Panc1 (cell line): ENCODE results near the gene PPP1R3F. TPM values are rescaled to one million over a fixed set of nuclear protein-coding genes. Genes with fewer than 3 reads are reported as not detected.
"Not testable (repeated sequence)": the region's sequence is repeated elsewhere in the genome, so short reads cannot be mapped to it uniquely, and the experiment has no call there.

ENCODE experiments used
- ATAC-seq: fragments of 200-7000 bp; cut with Tn5 transposase; 2 replicates; pipeline ENCODE4 v1.9.1; 2020; ENCODE audit warnings: mild to moderate bottlenecking, moderate library complexity
- BruUV-seq: library from RNA; stranded (reverse); fragments of 400-500 nt; replicated peaks from 2 replicates; lab custom pipeline; 2021; lab: Mats Ljungman, UMichigan
- CTCF ChIA-PET: fragments of 300-600 bp; sonication (Branson Sonifier 250); formaldehyde crosslinking; loops from one replicate; lab custom pipeline; 2022; ENCODE audit warnings: antibody characterized with exemption; lab: Charles Lee
- POLR2A ChIA-PET: fragments of 300-600 bp; sonication (Branson Sonifier 250); formaldehyde crosslinking; loops from one replicate; lab custom pipeline; 2022; ENCODE audit warnings: antibody characterized with exemption; lab: Charles Lee
- DNase-seq: peaks from one replicate; pipeline ENCODE4 v3.0.0-alpha.2; 2010; ENCODE audit warnings: low read depth, low spot score
- H3K27ac ChIP-seq: 2 replicates; pipeline ENCODE4 v1.5.1; 2011; ENCODE audit warnings: mild to moderate bottlenecking, low read length, inconsistent platforms
- H3K27me3 ChIP-seq: fragments of 200-500 bp; sonication (Bioruptor generic); 2 replicates; pipeline ENCODE4 v1.6.0; 2014; ENCODE audit warnings: low read length, inconsistent platforms; ENCODE audit not compliant: control insufficient read depth, insufficient read depth
- H3K36me3 ChIP-seq: fragments of 200-500 bp; sonication (Bioruptor generic); 2 replicates; pipeline ENCODE4 v1.5.1; 2014; ENCODE audit warnings: inconsistent platforms, mild to moderate bottlenecking, low read length, moderate library complexity; ENCODE audit not compliant: control insufficient read depth, insufficient read depth
- H3K4me1 ChIP-seq: 2 replicates; pipeline ENCODE4 v1.5.1; 2011; ENCODE audit warnings: inconsistent platforms, mild to moderate bottlenecking, low read length, moderate library complexity; ENCODE audit not compliant: control insufficient read depth, insufficient read depth
- H3K4me3 ChIP-seq, 2 experiments: 2 replicates each; pipeline ENCODE4 v1.5.1; 2011 to 2012; ENCODE audit warnings: low read depth in 2 of 2, low read length in 2 of 2, mild to moderate bottlenecking in 2 of 2, inconsistent platforms in 1 of 2, moderate library complexity in 1 of 2
- H3K9me3 ChIP-seq: fragments of 200-500 bp; sonication (Bioruptor generic); 2 replicates; pipeline ENCODE4 v1.5.1; 2014; ENCODE audit warnings: low read depth, mild to moderate bottlenecking, inconsistent platforms, low read length, moderate library complexity; ENCODE audit not compliant: control insufficient read depth, insufficient read depth
- POLR2AphosphoS5 ChIP-seq: IDR thresholded peaks from 2 replicates; pipeline ENCODE4 v1.6.1; 2012; ENCODE audit warnings: mild to moderate bottlenecking, low read depth, low read length, moderate library complexity
- SIN3A ChIP-seq: IDR thresholded peaks from 2 replicates; pipeline ENCODE4 v1.6.1; 2012; ENCODE audit warnings: low read depth, mild to moderate bottlenecking, low read length, moderate library complexity, borderline replicate concordance; ENCODE audit not compliant: insufficient read depth
- TCF7L2 ChIP-seq: IDR thresholded peaks from 2 replicates; pipeline ENCODE4 v1.6.1; 2011; ENCODE audit warnings: mild to moderate bottlenecking, low read depth, low read length, inconsistent platforms
- in situ Hi-C: cut with HindIII; loops from 2 replicates; pipeline ENCODE4 v1.10.0; 2016; ENCODE audit warnings: low sequenced_read_pairs, low pct_unique_long_range_greater_than_20kb
- intact Hi-C: fragments of 100-400 bp; cut with micrococcal nuclease; formaldehyde crosslinking; loops from one replicate; pipeline ENCODE4 v1.10.0; 2022; ENCODE audit not compliant: unreplicated experiment
- total RNA-seq: library from RNA; stranded (reverse); gene quantifications from one replicate; pipeline ENCODE4 v1.2.1, GENCODE V29; 2021; ENCODE audit not compliant: unreplicated experiment
- TF ChIP-seq, protein P1 (sequence below), 2 experiments: IDR thresholded peaks; 2 replicates each; pipeline ENCODE4 v1.6.1; 2011 to 2012; ENCODE audit warnings: low read depth in 2 of 2, control low read depth in 1 of 2, low read length in 1 of 2, mild to moderate bottlenecking in 1 of 2, moderate library complexity in 1 of 2; ENCODE audit not compliant: insufficient read depth in 1 of 2
- TF ChIP-seq, protein P2 (sequence below): fragments of 450-650 bp; IDR thresholded peaks from 2 replicates; pipeline ENCODE4 v1.5.1; 2017; ENCODE audit warnings: mild to moderate bottlenecking

The PPP1R3F gene
- total RNA-seq, 1 experiment from 2014 or later, result 8.3 TPM

DNA sequence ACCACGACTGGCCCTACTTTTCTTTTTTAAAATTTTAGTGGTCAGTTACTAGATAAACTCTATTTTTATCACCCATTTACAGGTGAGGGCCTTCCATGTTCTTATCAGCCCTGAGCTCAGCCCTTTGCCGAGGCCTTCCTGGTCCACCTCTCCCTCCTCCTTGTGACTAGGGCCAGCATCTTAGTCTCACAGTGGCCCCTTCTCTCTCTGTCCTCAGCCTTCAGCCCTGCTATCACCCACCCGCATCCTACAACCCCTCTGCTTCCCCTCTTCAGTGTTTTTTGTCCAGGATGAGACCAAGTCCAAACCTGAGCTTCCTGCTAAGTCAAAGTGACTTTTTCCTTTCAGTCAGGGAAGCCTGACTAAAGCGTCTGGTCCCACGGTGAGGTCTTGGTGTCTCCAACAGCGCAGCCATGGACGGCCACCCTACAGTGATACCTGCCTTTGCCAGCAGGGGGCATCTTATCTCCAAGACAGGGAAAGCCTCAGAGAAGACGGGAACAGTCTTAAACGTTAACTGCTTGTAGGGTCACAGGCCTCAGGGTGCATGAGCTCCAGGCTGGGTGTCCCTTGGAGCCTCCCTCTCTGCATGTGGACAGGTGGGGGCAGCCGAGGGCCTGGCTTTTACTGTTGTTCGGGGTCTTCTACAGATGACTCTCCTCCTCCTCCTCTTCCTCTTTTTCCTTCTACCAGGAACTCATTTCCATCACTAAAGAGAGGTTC, 22.2 kb downstream of the PPP1R3F start:
- Histone ChIP-seq H3K27ac (no peak overlapping the region), H3K27me3 (no peaks in the 10 kb centered on the region), H3K4me3 (no peak overlapping the region), H3K9me3 (no peaks in the 10 kb centered on the region), H3K36me3 (no peaks in the 10 kb centered on the region), H3K4me1 (no peaks in the 10 kb centered on the region)
- ChIA-PET CTCF (interaction anchor here (1.1 kb wide), 1 partner anchor 23 kb away, joined by 3 read pairs; no protein-coding TSS in a partner anchor), POLR2A (no interaction called here)
- TF ChIP-seq, protein P1, sequence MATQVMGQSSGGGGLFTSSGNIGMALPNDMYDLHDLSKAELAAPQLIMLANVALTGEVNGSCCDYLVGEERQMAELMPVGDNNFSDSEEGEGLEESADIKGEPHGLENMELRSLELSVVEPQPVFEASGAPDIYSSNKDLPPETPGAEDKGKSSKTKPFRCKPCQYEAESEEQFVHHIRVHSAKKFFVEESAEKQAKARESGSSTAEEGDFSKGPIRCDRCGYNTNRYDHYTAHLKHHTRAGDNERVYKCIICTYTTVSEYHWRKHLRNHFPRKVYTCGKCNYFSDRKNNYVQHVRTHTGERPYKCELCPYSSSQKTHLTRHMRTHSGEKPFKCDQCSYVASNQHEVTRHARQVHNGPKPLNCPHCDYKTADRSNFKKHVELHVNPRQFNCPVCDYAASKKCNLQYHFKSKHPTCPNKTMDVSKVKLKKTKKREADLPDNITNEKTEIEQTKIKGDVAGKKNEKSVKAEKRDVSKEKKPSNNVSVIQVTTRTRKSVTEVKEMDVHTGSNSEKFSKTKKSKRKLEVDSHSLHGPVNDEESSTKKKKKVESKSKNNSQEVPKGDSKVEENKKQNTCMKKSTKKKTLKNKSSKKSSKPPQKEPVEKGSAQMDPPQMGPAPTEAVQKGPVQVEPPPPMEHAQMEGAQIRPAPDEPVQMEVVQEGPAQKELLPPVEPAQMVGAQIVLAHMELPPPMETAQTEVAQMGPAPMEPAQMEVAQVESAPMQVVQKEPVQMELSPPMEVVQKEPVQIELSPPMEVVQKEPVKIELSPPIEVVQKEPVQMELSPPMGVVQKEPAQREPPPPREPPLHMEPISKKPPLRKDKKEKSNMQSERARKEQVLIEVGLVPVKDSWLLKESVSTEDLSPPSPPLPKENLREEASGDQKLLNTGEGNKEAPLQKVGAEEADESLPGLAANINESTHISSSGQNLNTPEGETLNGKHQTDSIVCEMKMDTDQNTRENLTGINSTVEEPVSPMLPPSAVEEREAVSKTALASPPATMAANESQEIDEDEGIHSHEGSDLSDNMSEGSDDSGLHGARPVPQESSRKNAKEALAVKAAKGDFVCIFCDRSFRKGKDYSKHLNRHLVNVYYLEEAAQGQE (IDR thresholded peaks at IDR 0.05; ENCODE audit: insufficient read depth in 1 of 2, low read depth in 2 of 2, low read length in 1 of 2), result no peak
- TF ChIP-seq SIN3A (no peak), POLR2AphosphoS5 (no peak)
- TF ChIP-seq, protein P2, sequence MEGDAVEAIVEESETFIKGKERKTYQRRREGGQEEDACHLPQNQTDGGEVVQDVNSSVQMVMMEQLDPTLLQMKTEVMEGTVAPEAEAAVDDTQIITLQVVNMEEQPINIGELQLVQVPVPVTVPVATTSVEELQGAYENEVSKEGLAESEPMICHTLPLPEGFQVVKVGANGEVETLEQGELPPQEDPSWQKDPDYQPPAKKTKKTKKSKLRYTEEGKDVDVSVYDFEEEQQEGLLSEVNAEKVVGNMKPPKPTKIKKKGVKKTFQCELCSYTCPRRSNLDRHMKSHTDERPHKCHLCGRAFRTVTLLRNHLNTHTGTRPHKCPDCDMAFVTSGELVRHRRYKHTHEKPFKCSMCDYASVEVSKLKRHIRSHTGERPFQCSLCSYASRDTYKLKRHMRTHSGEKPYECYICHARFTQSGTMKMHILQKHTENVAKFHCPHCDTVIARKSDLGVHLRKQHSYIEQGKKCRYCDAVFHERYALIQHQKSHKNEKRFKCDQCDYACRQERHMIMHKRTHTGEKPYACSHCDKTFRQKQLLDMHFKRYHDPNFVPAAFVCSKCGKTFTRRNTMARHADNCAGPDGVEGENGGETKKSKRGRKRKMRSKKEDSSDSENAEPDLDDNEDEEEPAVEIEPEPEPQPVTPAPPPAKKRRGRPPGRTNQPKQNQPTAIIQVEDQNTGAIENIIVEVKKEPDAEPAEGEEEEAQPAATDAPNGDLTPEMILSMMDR, result peak; percentile 85
- ATAC-seq, result peak; percentile 91
- intact Hi-C loops, result loop anchor here (1.0 kb wide), 1 partner anchor 463 kb away; no protein-coding TSS in a partner anchor
- in situ Hi-C loops, result no loop called here
- BruUV-seq, result no TSS peak
- DNase-seq, result peak; percentile 28

DNA sequence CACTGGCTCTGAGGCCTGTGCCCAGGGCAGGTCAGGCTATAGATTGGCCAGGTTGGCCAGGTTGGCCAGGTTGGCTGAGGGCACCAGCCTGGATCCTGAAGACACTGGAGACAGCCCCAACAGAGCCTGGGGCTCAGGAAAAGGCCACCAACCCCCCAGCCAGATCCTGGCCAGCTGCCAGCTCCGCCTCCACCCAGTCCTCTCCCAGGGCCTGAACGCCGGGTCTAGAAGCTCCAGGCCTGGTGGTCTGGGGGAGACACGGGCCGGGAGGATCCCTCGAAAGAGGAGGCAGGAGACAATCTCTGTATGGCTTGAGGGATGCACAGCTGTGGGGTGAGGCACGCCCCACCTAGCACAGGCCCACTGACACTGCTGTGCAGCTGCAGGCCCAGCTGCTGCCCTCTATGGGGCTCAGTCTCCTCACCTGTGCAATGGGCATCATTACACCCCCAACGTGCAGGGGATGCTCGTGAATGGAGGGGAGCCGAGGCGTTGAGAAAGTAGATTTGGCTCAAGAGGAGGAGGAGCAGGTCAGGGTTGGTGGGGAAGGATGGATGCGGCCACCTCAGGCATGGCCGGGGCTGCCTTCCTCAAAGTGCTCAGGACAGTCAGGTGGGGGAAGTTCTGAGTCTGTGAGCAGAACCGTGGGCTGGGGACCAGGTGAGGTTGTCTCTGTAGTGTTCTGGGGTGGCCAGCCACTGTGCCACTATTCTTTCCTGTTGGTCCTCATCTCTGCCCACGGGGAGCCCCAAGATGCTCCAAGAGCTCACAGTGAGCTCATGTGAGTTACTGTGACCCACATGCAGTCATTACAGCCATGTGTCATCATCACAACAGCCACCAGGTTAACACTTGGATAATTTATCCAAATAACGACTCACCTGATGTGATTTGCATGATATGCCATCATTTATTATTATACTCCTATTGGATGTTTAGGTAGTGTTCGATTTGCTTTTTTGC, 23.1 kb downstream of the PPP1R3F start:
- intact Hi-C loops, result loop anchor here (1.0 kb wide), 1 partner anchor 462 kb away; no protein-coding TSS in a partner anchor
- TF ChIP-seq, protein P1 (IDR thresholded peaks at IDR 0.05; ENCODE audit: insufficient read depth in 1 of 2, low read depth in 2 of 2, low read length in 1 of 2), result no peak
- TF ChIP-seq TCF7L2, result no peak
- no peak for TF ChIP-seq POLR2AphosphoS5
- TF ChIP-seq, protein P2, result no peak
- no peak for TF ChIP-seq SIN3A
- ChIA-PET CTCF (interaction anchor here (1.1 kb wide), 1 partner anchor 24 kb away, joined by 3 read pairs; no protein-coding TSS in a partner anchor), POLR2A (no interaction called here)
- in situ Hi-C loops, result no loop called here
- Histone ChIP-seq H3K27ac (no peak overlapping the region), H3K4me1 (no peaks in the 10 kb centered on the region), H3K9me3 (no peaks in the 10 kb centered on the region), H3K27me3 (no peaks in the 10 kb centered on the region), H3K4me3 (no peak overlapping the region), H3K36me3 (no peaks in the 10 kb centered on the region)
- DNase-seq (no peak), ATAC-seq (peak; percentile 22; the same call in 1 of the 2 replicates)
- BruUV-seq, result no TSS peak

GRCh38 chrX:49299293-49299692, 29.7 kb downstream of the PPP1R3F start:
- H3K27me3 ChIP-seq, DNase-seq, BruUV-seq, H3K4me1 ChIP-seq, POLR2A ChIA-PET, H3K9me3 ChIP-seq, H3K27ac ChIP-seq, in situ Hi-C loops, ATAC-seq, H3K4me3 ChIP-seq, H3K36me3 ChIP-seq, intact Hi-C loops, CTCF ChIA-PET: not testable (repeated sequence)
